ENCODE data around the gene CASKIN1. TPM values are rescaled to one million over a fixed set of nuclear protein-coding genes. Genes with fewer than 3 reads are reported as not detected.

CASKIN1 gene
- total RNA-seq, 6 donors from 2014 or later, result 0.06 to 1.0 (median 0.15) TPM; not detected in 3

GRCh38 chr16:2209258-2210008 is 13.0 kb upstream of the CASKIN1 start:
- 84 to 94% methylated on average over 6 to 29 of the region's 29 CpGs for WGBS, 2 donors
- ATAC-seq (ENCODE audit: low FRiP score in 2 of 2) (no peak), DNase-seq (peak in 1 of 2 donors; percentile 74)
- no peak overlapping the region for H3K27ac ChIP-seq
- H3K9me3 ChIP-seq, result no peaks in the 10 kb centered on the region
- no peaks in the 10 kb centered on the region for H3K27me3 ChIP-seq
- peaks cover 40 to 49% (median 40%) of the 10 kb centered on the region in 4 donors for H3K4me1 ChIP-seq
- H3K4me3 ChIP-seq, result no peak overlapping the region
- peaks cover 0 to 42% (median 33%) of the 10 kb centered on the region in 4 donors for H3K36me3 ChIP-seq
- TF ChIP-seq, protein P1, sequence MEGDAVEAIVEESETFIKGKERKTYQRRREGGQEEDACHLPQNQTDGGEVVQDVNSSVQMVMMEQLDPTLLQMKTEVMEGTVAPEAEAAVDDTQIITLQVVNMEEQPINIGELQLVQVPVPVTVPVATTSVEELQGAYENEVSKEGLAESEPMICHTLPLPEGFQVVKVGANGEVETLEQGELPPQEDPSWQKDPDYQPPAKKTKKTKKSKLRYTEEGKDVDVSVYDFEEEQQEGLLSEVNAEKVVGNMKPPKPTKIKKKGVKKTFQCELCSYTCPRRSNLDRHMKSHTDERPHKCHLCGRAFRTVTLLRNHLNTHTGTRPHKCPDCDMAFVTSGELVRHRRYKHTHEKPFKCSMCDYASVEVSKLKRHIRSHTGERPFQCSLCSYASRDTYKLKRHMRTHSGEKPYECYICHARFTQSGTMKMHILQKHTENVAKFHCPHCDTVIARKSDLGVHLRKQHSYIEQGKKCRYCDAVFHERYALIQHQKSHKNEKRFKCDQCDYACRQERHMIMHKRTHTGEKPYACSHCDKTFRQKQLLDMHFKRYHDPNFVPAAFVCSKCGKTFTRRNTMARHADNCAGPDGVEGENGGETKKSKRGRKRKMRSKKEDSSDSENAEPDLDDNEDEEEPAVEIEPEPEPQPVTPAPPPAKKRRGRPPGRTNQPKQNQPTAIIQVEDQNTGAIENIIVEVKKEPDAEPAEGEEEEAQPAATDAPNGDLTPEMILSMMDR (IDR thresholded peaks at IDR 0.05), result no peak
- TF ChIP-seq EP300 (IDR thresholded peaks at IDR 0.05) (no peak), POLR2A (IDR thresholded peaks at IDR 0.05) (no peak), POLR2AphosphoS5 (IDR thresholded peaks at IDR 0.05) (no peak)

- Histone ChIP-seq H3K9me3 (no peaks in the 10 kb centered on the region), H3K4me1 (peaks cover 36 to 43% (median 36%) of the 10 kb centered on the region in 4 donors), H3K27me3 (no peaks in the 10 kb centered on the region), H3K4me3 (no peak overlapping the region), H3K27ac (no peak overlapping the region), H3K36me3 (peaks cover 0 to 42% (median 33%) of the 10 kb centered on the region in 4 donors)
- TF ChIP-seq EP300 (IDR thresholded peaks at IDR 0.05) (no peak), POLR2AphosphoS5 (IDR thresholded peaks at IDR 0.05) (no peak), POLR2A (IDR thresholded peaks at IDR 0.05) (no peak)
- TF ChIP-seq, protein P1 (IDR thresholded peaks at IDR 0.05), result no peak
- ATAC-seq (ENCODE audit: low FRiP score in 2 of 2), result no peak
- DNase-seq, result peak in 1 of 2 donors; percentile 66
- 79 to 100% methylated on average over 1 to 3 of the region's 9 CpGs for WGBS, 2 donors
Measured at GRCh38 chr16:2208772-2209171, 12.4 kb upstream of the CASKIN1 start.

- no peak overlapping the region for H3K4me3 ChIP-seq
- DNase-seq (peak in 1 of 2 donors; percentile 81), ATAC-seq (ENCODE audit: low FRiP score in 2 of 2) (no peak)
- H3K9me3 ChIP-seq, result no peaks in the 10 kb centered on the region
- peaks cover 0 to 42% (median 33%) of the 10 kb centered on the region in 4 donors for H3K36me3 ChIP-seq
- WGBS, 2 donors, result 86 to 91% methylated on average over 14 to 23 of the region's 23 CpGs
- no peak overlapping the region for H3K27ac ChIP-seq
- H3K4me1 ChIP-seq, result peaks cover 31 to 38% (median 31%) of the 10 kb centered on the region in 4 donors
- H3K27me3 ChIP-seq, result no peaks in the 10 kb centered on the region
- TF ChIP-seq, protein P1 (IDR thresholded peaks at IDR 0.05), result no peak
- TF ChIP-seq POLR2AphosphoS5 (IDR thresholded peaks at IDR 0.05) (no peak), POLR2A (IDR thresholded peaks at IDR 0.05) (no peak), EP300 (IDR thresholded peaks at IDR 0.05) (no peak)
Measured at GRCh38 chr16:2208308-2208707, 11.9 kb upstream of the CASKIN1 start.

GRCh38 chr16:2207872-2208271 is 11.5 kb upstream of the CASKIN1 start:
- H3K27me3 ChIP-seq, result no peaks in the 10 kb centered on the region
- H3K36me3 ChIP-seq, result peaks cover 0 to 42% (median 33%) of the 10 kb centered on the region in 4 donors
- H3K9me3 ChIP-seq, result no peaks in the 10 kb centered on the region
- 85 to 87% methylated on average over 5 to 9 of the region's 9 CpGs for WGBS, 2 donors
- TF ChIP-seq, protein P1 (IDR thresholded peaks at IDR 0.05), result no peak
- no peak for TF ChIP-seq POLR2AphosphoS5 (IDR thresholded peaks at IDR 0.05)
- TF ChIP-seq POLR2A (IDR thresholded peaks at IDR 0.05), result no peak
- TF ChIP-seq EP300 (IDR thresholded peaks at IDR 0.05), result no peak
- H3K4me3 ChIP-seq, result no peak overlapping the region
- DNase-seq (no peak), ATAC-seq (ENCODE audit: low FRiP score in 2 of 2) (no peak)
- H3K27ac ChIP-seq, result no peak overlapping the region
- peaks cover 27 to 34% (median 27%) of the 10 kb centered on the region in 4 donors for H3K4me1 ChIP-seq
